ENCODE measurements around the gene SLC16A6.

GRCh38 chr17:68255151-68255550, 35.8 kb downstream of the SLC16A6 start:
- TF ChIP-seq CTCF (conservative IDR thresholded peaks at IDR 0.05; ENCODE audit: low read depth, low read length): no peak
- no peak for TF ChIP-seq POLR2A (IDR thresholded peaks at IDR 0.05; ENCODE audit: low read depth, low read length)
- TF ChIP-seq, protein P1, sequence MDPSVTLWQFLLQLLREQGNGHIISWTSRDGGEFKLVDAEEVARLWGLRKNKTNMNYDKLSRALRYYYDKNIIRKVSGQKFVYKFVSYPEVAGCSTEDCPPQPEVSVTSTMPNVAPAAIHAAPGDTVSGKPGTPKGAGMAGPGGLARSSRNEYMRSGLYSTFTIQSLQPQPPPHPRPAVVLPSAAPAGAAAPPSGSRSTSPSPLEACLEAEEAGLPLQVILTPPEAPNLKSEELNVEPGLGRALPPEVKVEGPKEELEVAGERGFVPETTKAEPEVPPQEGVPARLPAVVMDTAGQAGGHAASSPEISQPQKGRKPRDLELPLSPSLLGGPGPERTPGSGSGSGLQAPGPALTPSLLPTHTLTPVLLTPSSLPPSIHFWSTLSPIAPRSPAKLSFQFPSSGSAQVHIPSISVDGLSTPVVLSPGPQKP (IDR thresholded peaks at IDR 0.05; ENCODE audit: borderline replicate concordance, low read depth, low read length): no peak
- no peak for TF ChIP-seq MAFK (IDR thresholded peaks at IDR 0.05; ENCODE audit: low read depth, low read length)
- TF ChIP-seq MAZ (IDR thresholded peaks at IDR 0.05; ENCODE audit: borderline replicate concordance, low read depth, low read length): no peak
- TF ChIP-seq CEBPB (IDR thresholded peaks at IDR 0.05; ENCODE audit: low read depth, low read length): no peak
- no peak for TF ChIP-seq RFX5 (IDR thresholded peaks at IDR 0.05; ENCODE audit: low read depth, low read length)
- TF ChIP-seq SMC3 (IDR thresholded peaks at IDR 0.05; ENCODE audit: low read depth, low read length): no peak
- TF ChIP-seq FOS (IDR thresholded peaks at IDR 0.05; ENCODE audit: low read depth, low read length): no peak
- no peak for TF ChIP-seq RAD21 (IDR thresholded peaks at IDR 0.05; ENCODE audit: low read length)
- TF ChIP-seq MXI1 (IDR thresholded peaks at IDR 0.05; ENCODE audit: borderline replicate concordance, low read depth, low read length): no peak
